GM23248 (cell line): ENCODE measurements around the gene OCEL1. TPM values are rescaled to one million over a fixed set of nuclear protein-coding genes. Genes with fewer than 3 reads are reported as not detected.
"Not testable (repeated sequence)": the region's sequence is repeated elsewhere in the genome, so short reads cannot be mapped to it uniquely, and the experiment has no call there.

Experiments
- DNase-seq: peaks from one replicate; pipeline ENCODE4 v3.0.0-alpha.2; 2015
- H2AFZ ChIP-seq: fragments of 200-600 bp; sonication (generic); 2 replicates; pipeline ENCODE4 v1.6.1; 2016; ENCODE audit warnings: antibody characterized with exemption
- H3F3A ChIP-seq: fragments of 200-600 bp; sonication (generic); 2 replicates; pipeline ENCODE4 v1.6.1; 2016; ENCODE audit warnings: mild to moderate bottlenecking, antibody characterized with exemption, mixed run types; ENCODE audit not compliant: insufficient read depth
- H3K27ac ChIP-seq: fragments of 200-600 bp; sonication (generic); 2 replicates; pipeline ENCODE4 v1.5.1; 2016; ENCODE audit warnings: mild to moderate bottlenecking
- H3K27me3 ChIP-seq: fragments of 200-600 bp; sonication (generic); replicated peaks from 2 replicates; pipeline ENCODE4 v1.6.1; 2016; ENCODE audit warnings: mild to moderate bottlenecking; ENCODE audit not compliant: insufficient read depth
- H3K36me3 ChIP-seq: fragments of 200-600 bp; sonication (generic); 2 replicates; pipeline ENCODE4 v1.6.1; 2016; ENCODE audit warnings: low read depth, mild to moderate bottlenecking
- H3K4me1 ChIP-seq: fragments of 200-600 bp; sonication (generic); 2 replicates; pipeline ENCODE4 v1.6.1; 2016; ENCODE audit warnings: mild to moderate bottlenecking; ENCODE audit not compliant: insufficient read depth
- H3K4me2 ChIP-seq: fragments of 200-600 bp; sonication (generic); one replicate; pipeline ENCODE4 v1.6.1; 2016; ENCODE audit warnings: mild to moderate bottlenecking; ENCODE audit not compliant: unreplicated experiment
- H3K4me3 ChIP-seq: fragments of 200-600 bp; sonication (generic); 2 replicates; pipeline ENCODE4 v1.5.1; 2016; ENCODE audit warnings: mild to moderate bottlenecking
- H3K79me2 ChIP-seq: fragments of 200-600 bp; sonication (generic); 2 replicates; pipeline ENCODE4 v1.6.1; 2016; ENCODE audit warnings: mild to moderate bottlenecking; ENCODE audit not compliant: insufficient read depth
- H3K9ac ChIP-seq: fragments of 200-600 bp; sonication (generic); 2 replicates; pipeline ENCODE4 v1.6.1; 2016; ENCODE audit warnings: mild to moderate bottlenecking
- H3K9me2 ChIP-seq: fragments of 200-600 bp; sonication (generic); 2 replicates; pipeline ENCODE4 v1.6.1; 2016; ENCODE audit warnings: mixed run types, mild to moderate bottlenecking, moderate library complexity; ENCODE audit not compliant: insufficient read depth
- H3K9me3 ChIP-seq: fragments of 200-600 bp; sonication (generic); one replicate; pipeline ENCODE4 v1.6.1; 2017; ENCODE audit warnings: low read depth
- H4K20me1 ChIP-seq: fragments of 200-600 bp; sonication (generic); 2 replicates; pipeline ENCODE4 v1.6.0; 2016; ENCODE audit not compliant: insufficient read depth
- EZH2 ChIP-seq: fragments of 200-600 bp; sonication (generic); IDR thresholded peaks from 2 replicates; pipeline ENCODE4 v1.6.1; 2018; ENCODE audit warnings: antibody characterized with exemption, mild to moderate bottlenecking; ENCODE audit not compliant: insufficient read depth, poor library complexity, severe bottlenecking
- EZH2phosphoT487 ChIP-seq: fragments of 200-600 bp; sonication (generic); IDR thresholded peaks from 2 replicates; pipeline ENCODE4 v1.6.1; 2018; ENCODE audit warnings: antibody characterized with exemption, moderate library complexity, mild to moderate bottlenecking, low read depth; ENCODE audit not compliant: insufficient read depth
- WGBS, 2 experiments: methylation state at CpG; one replicate each; pipeline ENCODE4 v1.1.6; 2015 to 2017; ENCODE audit warnings: low lambda C conversion rate in 2 of 2, low coverage in 1 of 2; ENCODE audit errors: missing lambda C conversion rate in 2 of 2; 5-methylcytosine and 5-hydroxymethylcytosine counted together
- in situ Hi-C: fragments of 300-500 bp; cut with MboI; formaldehyde crosslinking; loops from 2 replicates; pipeline ENCODE4 v1.15.0; 2020
- polyA plus RNA-seq: library from polyadenylated mRNA; unstranded; fragments of >200 nt; fragmentation: Nextera tagmentation; extraction: Ambion mirVana; gene quantifications from 2 replicates; pipeline ENCODE4 v1.2.1, GENCODE V29; 2016
- total RNA-seq: library from RNA; depleted of rRNA; stranded (reverse); fragments of >200 nt; shearing (Covaris generic); gene quantifications from 2 replicates; pipeline ENCODE4 v1.2.3, GENCODE V29; 2014

OCEL1 gene
- total and polyA plus RNA-seq, 2 experiments from 2014 or later, result 1.8 to 17.1 TPM

- no peaks in the 10 kb centered on the region for H3K9me3 ChIP-seq
- TF ChIP-seq EZH2phosphoT487 (no peak), EZH2 (no peak)
- no peak overlapping the region for H3K4me3 ChIP-seq
- peaks cover 9% of the 10 kb centered on the region; the same call in 1 of the 2 replicates for H3K36me3 ChIP-seq
- no peaks in the 10 kb centered on the region for H3K79me2 ChIP-seq
- in situ Hi-C loops, result no loop called here
- no peak for DNase-seq
- no peaks in the 10 kb centered on the region for H3F3A ChIP-seq
- no peaks in the 10 kb centered on the region for H3K27me3 ChIP-seq
- no peak overlapping the region for H3K4me2 ChIP-seq
- H3K4me1 ChIP-seq, result no peaks in the 10 kb centered on the region
- H4K20me1 ChIP-seq, result no peaks in the 10 kb centered on the region
- no peak overlapping the region for H2AFZ ChIP-seq
- H3K9me2 ChIP-seq, result no peaks in the 10 kb centered on the region
- WGBS, 2 experiments, result 92 to 93% methylated on average over 11 of the region's 11 CpGs
- no peak overlapping the region for H3K27ac ChIP-seq
- no peak overlapping the region for H3K9ac ChIP-seq
Observed at GRCh38 chr19:17183858-17184321, 42.1 kb upstream of the OCEL1 start.

- H3K4me3 ChIP-seq, result no peak overlapping the region
- no peaks in the 10 kb centered on the region for H4K20me1 ChIP-seq
- WGBS, 2 experiments, result 93 to 94% methylated on average over 11 to 12 of the region's 12 CpGs
- peaks cover 9% of the 10 kb centered on the region; the same call in 1 of the 2 replicates for H3K36me3 ChIP-seq
- H3K9ac ChIP-seq, result no peak overlapping the region
- TF ChIP-seq EZH2 (no peak), EZH2phosphoT487 (no peak)
- no peaks in the 10 kb centered on the region for H3K9me2 ChIP-seq
- H3K4me2 ChIP-seq, result no peak overlapping the region
- H2AFZ ChIP-seq, result no peak overlapping the region
- H3K4me1 ChIP-seq, result no peaks in the 10 kb centered on the region
- H3K9me3 ChIP-seq, result no peaks in the 10 kb centered on the region
- H3K79me2 ChIP-seq, result no peaks in the 10 kb centered on the region
- in situ Hi-C loops, result no loop called here
- DNase-seq, result no peak
- no peaks in the 10 kb centered on the region for H3K27me3 ChIP-seq
- H3K27ac ChIP-seq, result no peak overlapping the region
- H3F3A ChIP-seq, result no peaks in the 10 kb centered on the region
Observed at GRCh38 chr19:17184371-17184841, 41.6 kb upstream of the OCEL1 start.

DNA sequence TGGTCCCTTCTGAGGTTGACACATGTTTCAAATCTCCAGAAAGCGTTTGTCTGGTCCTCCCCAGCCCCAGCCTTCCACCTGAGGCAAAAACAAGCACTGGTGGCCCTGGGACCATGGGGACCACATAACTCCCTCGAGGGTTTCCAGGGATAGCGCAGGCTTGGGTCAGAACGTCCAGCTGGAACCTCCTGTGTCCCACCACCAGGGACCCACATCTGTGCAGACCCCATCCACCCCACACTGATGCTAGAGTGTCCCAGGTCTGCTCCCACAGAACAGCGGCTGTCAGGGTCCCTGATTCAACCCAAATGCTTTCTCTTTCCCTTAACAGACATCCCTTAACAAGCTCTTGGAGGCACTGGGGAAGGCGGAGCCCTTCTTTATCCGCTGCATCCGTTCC, 40.4 kb upstream of the OCEL1 start:
- Histone ChIP-seq H3K9me2 (no peaks in the 10 kb centered on the region), H3K27ac (no peak overlapping the region), H3K27me3 (no peaks in the 10 kb centered on the region), H2AFZ (no peak overlapping the region), H3K9me3 (no peaks in the 10 kb centered on the region), H4K20me1 (no peaks in the 10 kb centered on the region), H3K79me2 (no peaks in the 10 kb centered on the region), H3K4me3 (no peak overlapping the region), H3K9ac (no peak overlapping the region), H3K4me1 (no peaks in the 10 kb centered on the region), H3F3A (no peaks in the 10 kb centered on the region), H3K36me3 (peaks cover 9% of the 10 kb centered on the region; the same call in 1 of the 2 replicates), H3K4me2 (no peak overlapping the region)
- no peak for DNase-seq
- 91 to 93% methylated on average over 8 of the region's 8 CpGs for WGBS, 2 experiments
- in situ Hi-C loops, result no loop called here
- no peak for TF ChIP-seq EZH2phosphoT487
- no peak for TF ChIP-seq EZH2

DNA sequence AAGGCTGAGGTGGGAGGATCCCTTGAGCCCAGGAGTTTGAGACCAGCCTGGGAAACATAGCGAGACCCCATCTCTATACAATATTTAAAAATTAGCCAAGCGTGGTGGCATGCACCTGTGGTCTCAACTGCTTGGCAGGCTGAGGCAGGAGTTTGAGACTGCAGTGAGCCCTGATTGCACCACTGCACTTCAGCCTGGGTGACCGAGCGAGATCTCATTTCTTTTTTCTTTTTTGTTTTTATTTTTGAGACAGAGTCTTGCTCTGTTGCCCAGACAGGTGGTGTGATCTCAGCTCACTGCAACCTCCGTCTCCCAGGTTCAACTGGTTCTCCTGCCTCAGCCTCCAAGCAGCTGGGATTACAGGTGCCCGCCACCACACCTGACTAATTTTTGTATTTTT, 34.3 kb upstream of the OCEL1 start:
- in situ Hi-C loops, H3K4me1 ChIP-seq, H3F3A ChIP-seq, H3K4me3 ChIP-seq, H3K27ac ChIP-seq, H4K20me1 ChIP-seq, H3K9me3 ChIP-seq, DNase-seq, H3K4me2 ChIP-seq, H3K27me3 ChIP-seq, H2AFZ ChIP-seq, H3K9ac ChIP-seq, H3K79me2 ChIP-seq, H3K9me2 ChIP-seq: not testable (repeated sequence)
- H3K36me3 ChIP-seq, result peaks cover 21% of the 10 kb centered on the region; the same call in 1 of the 2 replicates
- WGBS, 2 experiments, result 97 to 100% methylated on average over 6 of the region's 6 CpGs

DNA sequence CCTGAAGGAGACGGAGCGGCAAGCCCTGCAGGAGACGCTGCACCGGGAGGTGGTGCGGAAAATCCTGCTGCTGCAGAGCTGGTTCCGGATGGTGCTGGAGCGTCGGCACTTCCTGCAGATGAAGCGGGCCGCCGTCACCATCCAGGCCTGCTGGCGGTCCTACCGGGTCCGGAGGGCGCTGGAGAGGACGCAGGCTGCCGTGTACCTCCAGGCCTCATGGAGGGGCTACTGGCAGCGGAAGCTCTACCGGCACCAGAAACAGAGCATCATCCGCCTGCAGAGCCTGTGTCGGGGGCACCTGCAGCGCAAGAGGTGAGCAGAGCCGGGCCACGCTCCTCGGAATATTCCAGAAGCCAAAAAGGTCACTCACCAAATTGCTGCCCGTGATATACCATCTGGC, 33.3 kb upstream of the OCEL1 start:
- Histone ChIP-seq H4K20me1 (no peaks in the 10 kb centered on the region), H3K4me2 (no peak overlapping the region), H3K27ac (no peak overlapping the region), H3K4me3 (no peak overlapping the region), H3F3A (no peaks in the 10 kb centered on the region), H3K9ac (no peak overlapping the region), H3K9me3 (no peaks in the 10 kb centered on the region), H3K27me3 (no peaks in the 10 kb centered on the region), H3K9me2 (no peaks in the 10 kb centered on the region), H3K36me3 (peaks cover 21% of the 10 kb centered on the region; the same call in 1 of the 2 replicates), H2AFZ (no peak overlapping the region), H3K79me2 (no peaks in the 10 kb centered on the region; the same call in 1 of the 2 replicates), H3K4me1 (no peaks in the 10 kb centered on the region)
- TF ChIP-seq EZH2phosphoT487 (no peak), EZH2 (no peak)
- DNase-seq, result no peak
- WGBS, 2 experiments, result 99% methylated on average over 19 to 26 of the region's 26 CpGs
- in situ Hi-C loops, result no loop called here
